Spleen (tissue), 7 donors: ENCODE results near the gene LDHA.

Experiments used
- CTCF ChIP-seq, 11 experiments: fragments of 200-600 bp in 7 of 11; fragments of 450-650 bp in 4 of 11; sonication (generic) in 4 of 11; IDR thresholded peaks in 8 of 11; conservative IDR thresholded peaks in 3 of 11; 1 replicate in 7 of 11; 2 replicates in 4 of 11; pipeline versions ENCODE4 v1.4.0 to v1.8.0; 2016 to 2021; ENCODE audit warnings: antibody characterized with exemption in 11 of 11, inconsistent platforms in 4 of 11, mild to moderate bottlenecking in 1 of 11
- POLR2A ChIP-seq, 3 donors: fragments of 450-650 bp; IDR thresholded peaks; one replicate each; pipeline ENCODE4 v1.5.1; 2017; ENCODE audit warnings: antibody characterized with exemption in 3 of 3, mild to moderate bottlenecking in 1 of 3
- POLR2AphosphoS5 ChIP-seq, 3 donors: sonication (generic); formaldehyde crosslinking; IDR thresholded peaks; one replicate each; pipeline ENCODE4 v1.5.1; 2017; ENCODE audit warnings: antibody characterized with exemption in 3 of 3
- donor health status: DM: no; HTN: no; CAD: no; lungs with moderate emphysema.
- donor health status: DM: no; HTN: no; CAD: no.
- donor health status: DM: no; HTN: no; CAD: no.

GRCh38 chr11:18369398-18369797 is 25.0 kb upstream of the LDHA start:
- no peak for TF ChIP-seq POLR2A (IDR thresholded peaks at IDR 0.05)
- no peak for TF ChIP-seq CTCF (IDR thresholded peaks at IDR 0.05 in 8 of 11, conservative IDR thresholded peaks at IDR 0.05 in 3 of 11)
- TF ChIP-seq POLR2AphosphoS5 (IDR thresholded peaks at IDR 0.05) = no peak
